ENCODE measurements around the gene PARD3. TPM values are rescaled to one million over a fixed set of nuclear protein-coding genes. Genes with fewer than 3 reads are reported as not detected.

Gene PARD3
- total RNA-seq, 6 experiments from 2014 or later: 19.1 to 27.8 (median 22.0) TPM

DNA sequence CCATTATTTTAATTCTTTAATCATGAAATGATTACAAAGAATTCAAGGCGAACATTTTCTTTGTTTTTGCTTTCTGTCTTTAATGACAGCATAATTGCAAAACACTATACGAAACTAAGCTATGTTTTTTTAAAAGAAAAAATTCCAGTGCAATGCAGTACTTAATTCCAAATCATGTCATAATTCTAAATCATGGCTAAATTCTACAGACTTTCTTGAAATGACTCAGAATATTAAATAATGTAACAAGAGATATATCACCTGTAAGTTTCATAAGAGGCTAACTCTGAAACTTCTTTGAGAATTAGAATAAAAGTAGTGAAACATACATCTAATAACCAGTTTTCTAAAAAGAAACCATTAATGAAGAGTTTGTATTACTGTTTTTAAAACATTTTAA is 671.6 kb downstream of the PARD3 start:
- WGBS (ENCODE audit: insufficient coverage, low coverage, low lambda C conversion rate, missing lambda C conversion rate): 85% methylated on average over 2 of the region's 2 CpGs
- ATAC-seq (no peak), DNase-seq (no peak)
- intact Hi-C loops (cut with DNase I): no loop called here
- Histone ChIP-seq H3K9me3 (no peaks in the 10 kb centered on the region), H3K36me3 (no peaks in the 10 kb centered on the region), H3K4me1 (peaks cover 0 to 7% (median 1%) of the 10 kb centered on the region in 4 donors), H3K27me3 (no peaks in the 10 kb centered on the region), H3K4me3 (no peak overlapping the region), H3K27ac (no peak overlapping the region)
- TF ChIP-seq CTCF (IDR thresholded peaks at IDR 0.05) (no peak), POLR2A (IDR thresholded peaks at IDR 0.05) (no peak)

DNA sequence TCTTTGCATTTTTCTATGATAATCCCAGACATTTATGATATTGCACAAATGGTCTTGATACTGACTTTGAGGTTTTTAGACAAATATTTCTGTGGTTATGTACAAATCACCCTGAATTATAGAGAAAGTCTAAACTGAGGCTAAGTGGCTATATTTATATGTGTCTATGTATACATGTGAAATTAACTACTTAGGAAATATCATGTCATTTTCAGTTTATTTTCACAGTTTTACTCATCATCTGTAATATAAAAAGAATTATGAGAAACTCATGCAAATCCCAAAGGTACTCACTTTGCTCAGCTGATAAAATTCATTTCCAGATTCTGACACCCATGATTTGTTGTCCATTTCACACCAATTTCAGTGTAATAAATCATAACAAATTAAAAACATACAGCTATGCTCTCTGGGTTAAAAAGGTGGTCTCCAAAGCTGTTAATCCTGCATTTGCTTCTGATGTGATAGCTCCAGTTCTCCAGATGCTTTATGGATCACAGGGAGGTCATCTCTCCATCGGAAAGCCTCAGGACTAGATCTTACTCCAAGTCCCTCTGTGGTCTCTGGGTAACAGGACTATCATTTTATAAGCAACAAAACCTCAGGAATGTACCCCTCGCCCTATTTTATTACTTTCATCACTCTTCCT is 673.9 kb downstream of the PARD3 start:
- H3K9me3 ChIP-seq: no peaks in the 10 kb centered on the region
- DNase-seq (no peak), ATAC-seq (no peak)
- H3K36me3 ChIP-seq: no peaks in the 10 kb centered on the region
- H3K4me3 ChIP-seq: no peak overlapping the region
- intact Hi-C loops (cut with DNase I): no loop called here
- no peak overlapping the region for H3K27ac ChIP-seq
- no peaks in the 10 kb centered on the region for H3K4me1 ChIP-seq
- TF ChIP-seq CTCF (IDR thresholded peaks at IDR 0.05): no peak
- TF ChIP-seq POLR2A (IDR thresholded peaks at IDR 0.05): no peak
- WGBS (ENCODE audit: insufficient coverage, low coverage, low lambda C conversion rate, missing lambda C conversion rate): 88% methylated on average over 2 of the region's 2 CpGs
- H3K27me3 ChIP-seq: no peaks in the 10 kb centered on the region

- H3K27ac ChIP-seq: no peak overlapping the region
- TF ChIP-seq POLR2A (IDR thresholded peaks at IDR 0.05): no peak
- TF ChIP-seq CTCF (IDR thresholded peaks at IDR 0.05): no peak
- ATAC-seq (no peak), DNase-seq (no peak)
- H3K36me3 ChIP-seq: no peaks in the 10 kb centered on the region
- no peaks in the 10 kb centered on the region for H3K4me1 ChIP-seq
- intact Hi-C loops (cut with DNase I): no loop called here
- no peaks in the 10 kb centered on the region for H3K27me3 ChIP-seq
- no peaks in the 10 kb centered on the region for H3K9me3 ChIP-seq
- no peak overlapping the region for H3K4me3 ChIP-seq
- 79% methylated on average over 3 of the region's 3 CpGs for WGBS (ENCODE audit: insufficient coverage, low coverage, low lambda C conversion rate, missing lambda C conversion rate)
These were observed 675.5 kb downstream of the PARD3 start for GRCh38 chr10:34139559-34139958.

GRCh38 chr10:34137955-34138354 is 677.1 kb downstream of the PARD3 start:
- H3K27me3 ChIP-seq: no peaks in the 10 kb centered on the region
- no peak overlapping the region for H3K27ac ChIP-seq
- DNase-seq: no peak
- no peaks in the 10 kb centered on the region for H3K36me3 ChIP-seq
- intact Hi-C loops (cut with DNase I): no loop called here
- 100% methylated on average over 2 of the region's 2 CpGs for WGBS (ENCODE audit: insufficient coverage, low coverage, low lambda C conversion rate, missing lambda C conversion rate)
- no peak for ATAC-seq
- H3K4me1 ChIP-seq: no peaks in the 10 kb centered on the region
- H3K9me3 ChIP-seq: no peaks in the 10 kb centered on the region
- TF ChIP-seq POLR2A (IDR thresholded peaks at IDR 0.05) (no peak), CTCF (IDR thresholded peaks at IDR 0.05) (no peak)
- no peak overlapping the region for H3K4me3 ChIP-seq

DNA sequence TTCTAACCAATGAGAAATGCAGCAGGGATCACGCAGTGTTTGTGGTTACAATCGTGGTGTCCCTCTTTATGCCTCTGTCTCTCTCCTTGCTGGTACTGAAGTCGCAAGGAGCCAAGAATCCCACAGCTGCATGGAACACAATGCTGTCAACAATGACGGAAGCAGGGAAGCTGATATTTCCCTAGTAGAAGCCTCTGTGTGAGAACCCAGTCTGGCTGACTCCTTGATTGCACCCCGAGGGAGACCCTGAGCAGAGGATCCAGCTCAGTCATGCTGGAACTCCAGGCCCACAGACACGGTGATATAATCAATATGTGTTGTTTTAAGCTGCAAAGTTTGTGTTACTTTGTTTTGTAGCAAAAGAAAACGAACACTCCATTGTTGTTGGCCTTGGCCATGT is 677.9 kb downstream of the PARD3 start:
- Histone ChIP-seq H3K9me3 (no peaks in the 10 kb centered on the region), H3K27ac (no peak overlapping the region), H3K36me3 (no peaks in the 10 kb centered on the region), H3K27me3 (no peaks in the 10 kb centered on the region), H3K4me3 (no peak overlapping the region), H3K4me1 (no peaks in the 10 kb centered on the region)
- 87% methylated on average over 3 of the region's 7 CpGs for WGBS (ENCODE audit: insufficient coverage, low coverage, low lambda C conversion rate, missing lambda C conversion rate)
- TF ChIP-seq POLR2A (IDR thresholded peaks at IDR 0.05) (no peak), CTCF (IDR thresholded peaks at IDR 0.05) (no peak)
- no peak for ATAC-seq
- no peak for DNase-seq
- intact Hi-C loops (cut with DNase I): no loop called here
